H1 (cell line): ENCODE results near the gene PFDN6. TPM values are rescaled to one million over a fixed set of nuclear protein-coding genes. Genes with fewer than 3 reads are reported as not detected.

Experiments
- CTCF ChIA-PET: fragments of 300-600 bp; sonication (Branson Sonifier 250); formaldehyde crosslinking; loops from one replicate; lab custom pipeline; 2021; ENCODE audit not compliant: partially characterized antibody; lab: Charles Lee
- POLR2A ChIA-PET: fragments of 300-600 bp; sonication (Branson Sonifier 250); formaldehyde crosslinking; loops from one replicate; lab custom pipeline; 2021; ENCODE audit warnings: inconsistent platforms; ENCODE audit not compliant: partially characterized antibody; lab: Charles Lee
- DNase-seq, 2 experiments: peaks; one replicate each; pipeline versions ENCODE4 v3.0.0 to v3.0.0-alpha.2; 2010 to 2022; ENCODE audit warnings: low spot score in 2 of 2, low read depth in 1 of 2, mixed read lengths in 1 of 2
- FAIRE-seq: peaks from 2 replicates; lab custom pipeline; 2011; peaks lifted over from hg19 to GRCh38; lab: Jason Lieb, UNC
- H2AFZ ChIP-seq: 2 replicates; pipeline ENCODE4 v1.8.1; 2012; ENCODE audit warnings: low read length, inconsistent platforms
- H2AK5ac ChIP-seq: 2 replicates; pipeline ENCODE4 v1.6.1; 2013; ENCODE audit warnings: low read depth, low read length
- H2BK120ac ChIP-seq: replicated peaks from 2 replicates; pipeline ENCODE3; 2013; ENCODE audit warnings: low read depth, low read length, inconsistent platforms
- H2BK12ac ChIP-seq: 2 replicates; pipeline ENCODE4 v1.6.1; 2013; ENCODE audit warnings: low read depth, low read length
- H2BK15ac ChIP-seq: 2 replicates; pipeline ENCODE4 v1.6.1; 2013; ENCODE audit warnings: low read length
- H2BK20ac ChIP-seq: 2 replicates; pipeline ENCODE4 v1.6.1; 2013; ENCODE audit warnings: low read length
- H2BK5ac ChIP-seq: 2 replicates; pipeline ENCODE4 v1.6.1; 2013; ENCODE audit warnings: low read depth, low read length
- H3K14ac ChIP-seq: 2 replicates; pipeline ENCODE4 v1.6.1; 2013; ENCODE audit warnings: inconsistent platforms; ENCODE audit not compliant: insufficient read length
- H3K18ac ChIP-seq: 2 replicates; pipeline ENCODE4 v1.6.1; 2013; ENCODE audit warnings: low read length; ENCODE audit errors: extremely low read depth
- H3K23ac ChIP-seq: 2 replicates; pipeline ENCODE4 v1.6.1; 2013; ENCODE audit warnings: inconsistent platforms; ENCODE audit not compliant: insufficient read length
- H3K23me2 ChIP-seq: 2 replicates; pipeline ENCODE4 v1.6.1; 2013; ENCODE audit warnings: low read depth, low read length
- H3K27ac ChIP-seq: 2 replicates; pipeline ENCODE4 v1.6.1; 2011; ENCODE audit warnings: low read depth, low read length, inconsistent platforms
- H3K27me3 ChIP-seq, 4 experiments: replicated peaks in 1 of 4; 1 replicate in 1 of 4; 2 replicates in 3 of 4; pipeline versions ENCODE4 v1.6.1 to v1.8.1; 2011 to 2013; ENCODE audit warnings: low read length in 3 of 4, mild to moderate bottlenecking in 3 of 4, inconsistent platforms in 2 of 4, mixed read lengths in 2 of 4, moderate library complexity in 1 of 4; ENCODE audit not compliant: control insufficient read depth in 3 of 4, insufficient read depth in 3 of 4; ENCODE audit errors: extremely low read depth in 1 of 4
- H3K36me3 ChIP-seq, 4 experiments: 2 replicates each; pipeline versions ENCODE4 v1.6.1 to v1.8.1; 2011 to 2013; ENCODE audit warnings: mild to moderate bottlenecking in 4 of 4, low read length in 3 of 4, moderate library complexity in 2 of 4, control low read depth in 1 of 4, inconsistent platforms in 1 of 4; ENCODE audit not compliant: insufficient read depth in 4 of 4, control insufficient read depth in 2 of 4
- H3K4ac ChIP-seq: replicated peaks from 2 replicates; pipeline ENCODE3; 2013; ENCODE audit warnings: low read length, low read depth, mixed read lengths, inconsistent platforms; ENCODE audit not compliant: insufficient read length
- H3K4me1 ChIP-seq, 4 experiments: replicated peaks in 1 of 4; 1 replicate in 1 of 4; 2 replicates in 3 of 4; pipeline versions ENCODE4 v1.6.1 to v1.8.1; 2011 to 2013; ENCODE audit warnings: low read length in 3 of 4, inconsistent platforms in 2 of 4, mixed read lengths in 1 of 4; ENCODE audit not compliant: insufficient read depth in 4 of 4, control insufficient read depth in 3 of 4
- H3K4me2 ChIP-seq, 2 experiments: 2 replicates each; pipeline versions ENCODE4 v1.6.1 to v1.8.1; 2011 to 2013; ENCODE audit warnings: low read depth in 2 of 2, low read length in 2 of 2, control low read depth in 1 of 2, inconsistent platforms in 1 of 2, mild to moderate bottlenecking in 1 of 2; ENCODE audit not compliant: insufficient read depth in 1 of 2
- H3K4me3 ChIP-seq, 4 experiments: fragments of 200-600, 300-600 bp in 1 of 4; sonication (generic), shearing (Covaris generic), sonication (Bioruptor Twin) in 1 of 4; 2 replicates each; pipeline versions ENCODE4 v1.5.1 to v1.8.1; 2011 to 2016; ENCODE audit warnings: low read length in 4 of 4, low read depth in 3 of 4, control low read depth in 2 of 4, inconsistent platforms in 2 of 4, mild to moderate bottlenecking in 2 of 4, mixed read lengths in 1 of 4, moderate library complexity in 1 of 4; ENCODE audit not compliant: insufficient read depth in 2 of 4; ENCODE audit errors: extremely low read depth in 1 of 4
- H3K56ac ChIP-seq: replicated peaks from 2 replicates; pipeline ENCODE3; 2013; ENCODE audit warnings: low read depth, mild to moderate bottlenecking, mixed read lengths, low read length, inconsistent platforms; ENCODE audit not compliant: insufficient read length
- H3K79me1 ChIP-seq: 2 replicates; pipeline ENCODE4 v1.6.1; 2013; ENCODE audit warnings: low read depth, low read length, control low read depth
- H3K79me2 ChIP-seq, 2 experiments: 2 replicates each; pipeline versions ENCODE4 v1.6.1 to v1.8.1; 2012 to 2013; ENCODE audit warnings: low read length in 2 of 2, mild to moderate bottlenecking in 2 of 2, inconsistent platforms in 1 of 2; ENCODE audit not compliant: insufficient read depth in 2 of 2, control insufficient read depth in 1 of 2
- H3K9ac ChIP-seq, 4 experiments: replicated peaks in 1 of 4; 1 replicate in 1 of 4; 2 replicates in 3 of 4; pipeline versions ENCODE4 v1.6.1 to v1.8.1; 2011 to 2013; ENCODE audit warnings: low read depth in 3 of 4, low read length in 3 of 4, control low read depth in 2 of 4, mild to moderate bottlenecking in 2 of 4, moderate library complexity in 2 of 4, inconsistent platforms in 1 of 4; ENCODE audit errors: extremely low read depth in 1 of 4
- H3K9me3 ChIP-seq, 2 experiments: 2 replicates each; pipeline versions ENCODE4 v1.6.1 to v1.8.1; 2012 to 2013; ENCODE audit warnings: mild to moderate bottlenecking in 2 of 2, moderate library complexity in 2 of 2, control low read depth in 1 of 2, inconsistent platforms in 1 of 2, low read depth in 1 of 2, low read length in 1 of 2, mixed read lengths in 1 of 2; ENCODE audit not compliant: insufficient read depth in 2 of 2
- H4K20me1 ChIP-seq, 2 experiments: replicated peaks in 1 of 2; 2 replicates each; pipeline versions ENCODE3 to v1.8.1; 2011 to 2013; ENCODE audit warnings: inconsistent platforms in 2 of 2, low read length in 2 of 2, mild to moderate bottlenecking in 1 of 2; ENCODE audit not compliant: insufficient read depth in 2 of 2, control insufficient read depth in 1 of 2
- H4K5ac ChIP-seq: 2 replicates; pipeline ENCODE4 v1.6.1; 2013; ENCODE audit warnings: low read length, low read depth, mixed read lengths, inconsistent platforms; ENCODE audit not compliant: insufficient read length
- H4K8ac ChIP-seq: 2 replicates; pipeline ENCODE4 v1.8.0; 2013; ENCODE audit warnings: mild to moderate bottlenecking, moderate library complexity, low read length, inconsistent platforms; ENCODE audit not compliant: insufficient read depth; ENCODE audit errors: extremely low read depth
- H4K91ac ChIP-seq: replicated peaks from 2 replicates; pipeline ENCODE3; 2013; ENCODE audit warnings: low read length, mixed read lengths, inconsistent platforms; ENCODE audit not compliant: insufficient read length
- RNF2 ChIP-seq: fragments of 200-900, 300-1000 bp; sonication (generic); IDR thresholded peaks from 2 replicates; pipeline ENCODE4 v1.7.1; 2016; ENCODE audit warnings: borderline replicate concordance, low read depth, mild to moderate bottlenecking, antibody characterized with exemption, low read length; ENCODE audit not compliant: poor library complexity, severe bottlenecking; ENCODE audit errors: missing control alignments
- WGBS, 2 experiments: shearing (Covaris generic) in 1 of 2; methylation state at CpG; one replicate each; pipeline versions ENCODE4 v1.1.6 to v1.1.7; 2013 to 2015; ENCODE audit warnings: low lambda C conversion rate in 2 of 2, mixed read lengths in 2 of 2, inconsistent platforms in 1 of 2, low coverage in 1 of 2, missing lambda C conversion rate in 1 of 2; ENCODE audit not compliant: insufficient replicate concordance in 2 of 2, insufficient coverage in 1 of 2, insufficient read length in 1 of 2; ENCODE audit errors: extremely low coverage in 1 of 2, missing lambda C conversion rate in 1 of 2; 5-methylcytosine and 5-hydroxymethylcytosine counted together
- polyA plus RNA-seq, 7 experiments: library from polyadenylated mRNA; depleted of rRNA in 3 of 7; stranded (reverse) in 5 of 7; unstranded in 2 of 7; fragments of >200 nt in 5 of 7; fragments of 200-250 nt in 2 of 7; gene quantifications; 1 replicate in 5 of 7; 2 replicates in 1 of 7; 4 replicates in 1 of 7; pipeline versions ENCODE4 v1.2.1 to v1.2.3, GENCODE V29; 2011 to 2013; ENCODE audit warnings: missing spikeins in 2 of 7, mixed read lengths in 2 of 7
- total RNA-seq: library from RNA; stranded (reverse); fragmentation: NEBNext Ultra II Directional; extraction: Animal tissue kit (Norgen Biotek cat#: 25700); gene quantifications from 2 replicates; pipeline ENCODE4 v1.2.1, GENCODE V29; 2021

The PFDN6 gene
- total and polyA plus RNA-seq, 2 of the 8 experiments (the other 6 are each of a cell fraction or from before 2014, with no cell fraction given) = 32.0 to 95.7 TPM

DNA sequence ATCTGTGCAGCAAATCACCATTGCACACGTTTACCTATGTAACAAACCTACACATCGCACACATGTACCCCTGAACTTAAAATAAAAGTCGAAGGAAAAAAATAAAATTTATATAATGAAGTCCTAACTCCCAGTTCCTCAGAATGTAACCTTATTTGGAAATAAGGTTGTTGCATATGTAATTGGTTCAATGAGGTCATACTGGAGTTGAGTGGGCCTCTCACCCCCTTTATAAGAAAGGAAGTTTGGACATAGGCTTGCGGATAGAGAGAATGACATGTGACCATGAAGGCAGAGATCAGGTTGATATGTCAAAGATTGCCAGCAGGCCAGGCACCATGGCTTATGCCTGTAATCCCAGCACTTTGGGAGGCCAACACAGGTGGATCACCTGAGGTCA lies 44.3 kb downstream of the PFDN6 start:
- H3K9me3 ChIP-seq = no peaks in the 10 kb centered on the region
- ChIA-PET CTCF (interaction anchor here (1.1 to 4.4 kb wide), 3 partner anchors 11 to 41 kb away, joined by 3 to 22 read pairs (median 3); no protein-coding TSS in a partner anchor), POLR2A (interaction anchor here (0.7 kb wide), 1 partner anchor 11 kb away, joined by 3 read pairs; no protein-coding TSS in a partner anchor)
- H2BK120ac ChIP-seq = no peak overlapping the region
- no peaks in the 10 kb centered on the region for H4K20me1 ChIP-seq
- no peaks in the 10 kb centered on the region for H3K36me3 ChIP-seq
- no peak overlapping the region for H3K4ac ChIP-seq
- H3K4me1 ChIP-seq = no peaks in the 10 kb centered on the region
- H3K18ac ChIP-seq = no peak overlapping the region
- no peaks in the 10 kb centered on the region for H3K79me1 ChIP-seq
- no peak overlapping the region for H3K14ac ChIP-seq
- no peak overlapping the region for H3K4me2 ChIP-seq
- H2AFZ ChIP-seq = no peak overlapping the region
- H4K91ac ChIP-seq = no peak overlapping the region
- DNase-seq (no peak), FAIRE-seq (no peak)
- TF ChIP-seq RNF2 = no peak
- H2BK5ac ChIP-seq = no peak overlapping the region
- H4K5ac ChIP-seq = no peak overlapping the region
- H3K23me2 ChIP-seq = no peaks in the 10 kb centered on the region
- no peak overlapping the region for H2AK5ac ChIP-seq
- no peak overlapping the region for H3K27ac ChIP-seq
- H3K27me3 ChIP-seq = no peaks in the 10 kb centered on the region
- no peak overlapping the region for H2BK15ac ChIP-seq
- H3K4me3 ChIP-seq = no peak overlapping the region
- WGBS, 2 experiments = 97% methylated on average over 4 of the region's 4 CpGs; no CpG with 5 or more reads in 1 of the 2 experiments
- H2BK20ac ChIP-seq = no peak overlapping the region
- H3K9ac ChIP-seq = no peak overlapping the region
- no peak overlapping the region for H3K56ac ChIP-seq
- no peak overlapping the region for H3K23ac ChIP-seq
- no peak overlapping the region for H4K8ac ChIP-seq
- no peak overlapping the region for H2BK12ac ChIP-seq
- H3K79me2 ChIP-seq = no peaks in the 10 kb centered on the region
